ENCODE measurements around the gene TPPP2. TPM values are rescaled to one million over a fixed set of nuclear protein-coding genes. Genes with fewer than 3 reads are reported as not detected.

The TPPP2 gene
- total and polyA plus RNA-seq, 2 of the 4 experiments (the other 2 are of a cell fraction): not detected

GRCh38 chr14:21039585-21040369 is 9.8 kb downstream of the TPPP2 start:
- no peaks in the 10 kb centered on the region for H3K9me3 ChIP-seq (ENCODE audit: control insufficient read depth, insufficient read depth, low read length)
- H2BK15ac ChIP-seq (ENCODE audit: low read depth, low read length): no peak overlapping the region
- no peaks in the 10 kb centered on the region for H3K79me1 ChIP-seq (ENCODE audit: low read depth in 1 of 2, low read length in 2 of 2)
- in situ Hi-C loops (cut with MboI; ENCODE audit: low sequenced_read_pairs) (no loop called here), intact Hi-C loops (cut with micrococcal nuclease) (loop anchor here (1.0 to 2.0 kb wide), 4 partner anchors 25 to 342 kb away; no protein-coding TSS in a partner anchor), dilution Hi-C loops (cut with HindIII; ENCODE audit: low sequenced_read_pairs, unreplicated experiment) (no loop called here)
- no peak overlapping the region for H2BK120ac ChIP-seq (ENCODE audit: low read depth, low read length)
- H3K36me3 ChIP-seq (ENCODE audit: control insufficient read depth, insufficient read depth, low read length): no peaks in the 10 kb centered on the region
- H4K8ac ChIP-seq (ENCODE audit: low read depth in 2 of 2, low read length in 2 of 2): no peak overlapping the region
- no TSS peak for BruUV-seq (replicated peaks)
- no peak overlapping the region for H3K4ac ChIP-seq (ENCODE audit: low read depth, low read length)
- no peak overlapping the region for H3K14ac ChIP-seq (replicated peaks; ENCODE audit: low read depth, low read length)
- H3K4me2 ChIP-seq (ENCODE audit: low read depth, low read length): no peak overlapping the region
- no peak overlapping the region for H2AK9ac ChIP-seq (replicated peaks; ENCODE audit: low read depth, low read length, poor library complexity)
- WGBS, 2 experiments (ENCODE audit: extremely low coverage in 2 of 2, insufficient read length in 1 of 2): 62% methylated on average over 4 of the region's 8 CpGs; no CpG with 5 or more reads in 1 of the 2 experiments
- no peak overlapping the region for H3K27ac ChIP-seq (ENCODE audit: insufficient read depth, low read length)
- no peak overlapping the region for H2BK5ac ChIP-seq (ENCODE audit: low read depth, low read length, poor library complexity, severe bottlenecking)
- TF ChIP-seq BHLHE40 (IDR thresholded peaks at IDR 0.05; ENCODE audit: low read depth, low read length) (no peak), CTCF (conservative IDR thresholded peaks at IDR 0.05; ENCODE audit: low read depth, low read length) (peak; percentile 68), CHD1 (IDR thresholded peaks at IDR 0.05; ENCODE audit: low read depth, low read length) (no peak), SMC3 (IDR thresholded peaks at IDR 0.05; ENCODE audit: low read depth, low read length) (peak; percentile 60), MXI1 (IDR thresholded peaks at IDR 0.05; ENCODE audit: borderline replicate concordance, low read depth, low read length) (no peak), MAZ (IDR thresholded peaks at IDR 0.05; ENCODE audit: borderline replicate concordance, low read depth, low read length) (no peak), RCOR1 (IDR thresholded peaks at IDR 0.05; ENCODE audit: insufficient replicate concordance, low read length) (no peak), RFX5 (IDR thresholded peaks at IDR 0.05; ENCODE audit: low read depth, low read length) (no peak), FOS (IDR thresholded peaks at IDR 0.05; ENCODE audit: low read depth, low read length) (no peak), RAD21 (IDR thresholded peaks at IDR 0.05; ENCODE audit: low read length) (peak; percentile 70), NFE2L2 (IDR thresholded peaks at IDR 0.05; ENCODE audit: low read depth, low read length) (no peak), MAFK (IDR thresholded peaks at IDR 0.05; ENCODE audit: low read depth, low read length) (no peak)
- TF ChIP-seq, protein P1, sequence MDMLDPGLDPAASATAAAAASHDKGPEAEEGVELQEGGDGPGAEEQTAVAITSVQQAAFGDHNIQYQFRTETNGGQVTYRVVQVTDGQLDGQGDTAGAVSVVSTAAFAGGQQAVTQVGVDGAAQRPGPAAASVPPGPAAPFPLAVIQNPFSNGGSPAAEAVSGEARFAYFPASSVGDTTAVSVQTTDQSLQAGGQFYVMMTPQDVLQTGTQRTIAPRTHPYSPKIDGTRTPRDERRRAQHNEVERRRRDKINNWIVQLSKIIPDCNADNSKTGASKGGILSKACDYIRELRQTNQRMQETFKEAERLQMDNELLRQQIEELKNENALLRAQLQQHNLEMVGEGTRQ (IDR thresholded peaks at IDR 0.05; ENCODE audit: low read depth, low read length): no peak
- H3K4me3 ChIP-seq (ENCODE audit: insufficient read depth, low read depth, low read length): no peak overlapping the region
- H3K56ac ChIP-seq (ENCODE audit: extremely low read depth, insufficient read depth, low read length): no peak overlapping the region
- peaks cover 36% of the 10 kb centered on the region for H3K27me3 ChIP-seq (ENCODE audit: control insufficient read depth, insufficient read depth, low read length)
- no peak overlapping the region for H4K91ac ChIP-seq (ENCODE audit: insufficient read depth, low read depth, low read length)
- no peaks in the 10 kb centered on the region for H4K20me1 ChIP-seq (ENCODE audit: insufficient read depth, low read length)
- H3K9ac ChIP-seq (ENCODE audit: low read depth, low read length): no peak overlapping the region
- ATAC-seq (ENCODE audit: low read depth) (peak; percentile 81), DNase-seq (peak; percentile 67)
- H2BK20ac ChIP-seq (ENCODE audit: low read depth, low read length): no peak overlapping the region
- ChIA-PET POLR2A (ENCODE audit: unreplicated experiment) (no interaction called here), CTCF (interaction anchor here (0.6 to 3.7 kb wide), 11 partner anchors 8 to 348 kb away, joined by 3 to 37 read pairs (median 4); no protein-coding TSS in a partner anchor)
- H4K5ac ChIP-seq (ENCODE audit: low read depth, low read length): no peak overlapping the region
- no peak overlapping the region for H3K23ac ChIP-seq (ENCODE audit: low read depth, low read length)
- H3K18ac ChIP-seq (ENCODE audit: low read depth, low read length): no peak overlapping the region
- H3K4me1 ChIP-seq (ENCODE audit: control insufficient read depth, insufficient read depth, low read length): peaks cover 2% of the 10 kb centered on the region; the same call in 1 of the 2 replicates
- no peak overlapping the region for H2AK5ac ChIP-seq (ENCODE audit: low read depth, low read length)
- H2AFZ ChIP-seq (replicated peaks; ENCODE audit: low read length, poor library complexity): no peak overlapping the region
- H3K9me1 ChIP-seq (ENCODE audit: insufficient read depth, low read length): no peaks in the 10 kb centered on the region

Data from IMR-90 (cell line).